Choroid plexus epithelial cell (primary cell): ENCODE data around the gene CSPG4.
"Not testable (repeated sequence)": the region's sequence is repeated elsewhere in the genome, so short reads cannot be mapped to it uniquely, and the experiment has no call there.

Experiments used
- DNase-seq: peaks from one replicate; pipeline ENCODE4 v3.0.0-alpha.2; 2010; ENCODE audit warnings: low read depth
- H3K4me3 ChIP-seq: 2 replicates; pipeline ENCODE4 v1.5.1; 2011; ENCODE audit warnings: low read depth, mild to moderate bottlenecking, control low read depth, low read length, moderate library complexity
- TF ChIP-seq, protein P1 (sequence below): conservative IDR thresholded peaks from 2 replicates; pipeline ENCODE4 v1.5.1; 2011; ENCODE audit warnings: low read depth, mild to moderate bottlenecking, control low read depth, inconsistent platforms, low read length, moderate library complexity

CSPG4 gene

DNA sequence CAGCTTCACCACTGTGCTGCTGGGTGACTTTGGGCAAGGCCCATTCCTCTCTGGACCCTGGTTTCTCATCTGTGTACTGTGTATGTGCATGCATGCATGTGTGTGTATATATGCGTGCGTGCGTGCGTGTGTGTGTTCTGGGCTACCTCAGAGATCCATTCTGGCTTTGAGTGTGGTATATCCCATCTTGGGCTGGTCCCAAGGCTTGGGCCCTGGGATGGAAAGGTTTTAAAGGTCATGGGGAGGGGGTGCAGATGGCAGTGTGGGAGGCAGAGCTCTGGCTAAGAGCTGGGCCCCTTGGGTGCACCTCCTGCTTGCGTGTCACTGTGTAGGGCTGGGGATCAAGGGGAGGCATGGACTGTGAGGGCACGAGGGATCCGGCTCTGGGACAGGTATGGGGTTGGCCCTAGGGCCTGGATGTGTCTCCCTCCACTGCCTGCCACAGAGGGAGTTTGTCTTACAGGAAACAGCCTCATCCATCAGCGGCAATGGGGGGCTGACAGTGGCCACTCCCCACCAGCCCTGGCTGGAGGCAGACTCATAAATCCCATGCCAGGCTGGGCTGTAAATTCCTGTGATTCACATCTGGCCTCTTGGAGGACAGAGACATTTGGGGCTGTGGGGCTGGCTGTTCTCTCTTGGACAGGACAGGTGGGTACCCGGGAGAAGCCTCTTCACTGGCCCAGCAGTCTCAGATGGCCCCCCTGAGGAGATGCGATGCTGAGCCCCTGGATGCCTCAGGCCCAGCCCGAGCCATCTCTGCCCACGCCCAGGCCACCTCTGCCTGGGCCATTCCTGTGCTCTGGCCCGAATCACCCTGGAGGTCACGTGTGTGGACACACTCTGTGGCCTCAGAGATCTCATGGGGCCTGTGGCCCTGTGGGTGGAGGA is 21.4 kb upstream of the CSPG4 start:
- no peak for DNase-seq
- TF ChIP-seq, protein P1, sequence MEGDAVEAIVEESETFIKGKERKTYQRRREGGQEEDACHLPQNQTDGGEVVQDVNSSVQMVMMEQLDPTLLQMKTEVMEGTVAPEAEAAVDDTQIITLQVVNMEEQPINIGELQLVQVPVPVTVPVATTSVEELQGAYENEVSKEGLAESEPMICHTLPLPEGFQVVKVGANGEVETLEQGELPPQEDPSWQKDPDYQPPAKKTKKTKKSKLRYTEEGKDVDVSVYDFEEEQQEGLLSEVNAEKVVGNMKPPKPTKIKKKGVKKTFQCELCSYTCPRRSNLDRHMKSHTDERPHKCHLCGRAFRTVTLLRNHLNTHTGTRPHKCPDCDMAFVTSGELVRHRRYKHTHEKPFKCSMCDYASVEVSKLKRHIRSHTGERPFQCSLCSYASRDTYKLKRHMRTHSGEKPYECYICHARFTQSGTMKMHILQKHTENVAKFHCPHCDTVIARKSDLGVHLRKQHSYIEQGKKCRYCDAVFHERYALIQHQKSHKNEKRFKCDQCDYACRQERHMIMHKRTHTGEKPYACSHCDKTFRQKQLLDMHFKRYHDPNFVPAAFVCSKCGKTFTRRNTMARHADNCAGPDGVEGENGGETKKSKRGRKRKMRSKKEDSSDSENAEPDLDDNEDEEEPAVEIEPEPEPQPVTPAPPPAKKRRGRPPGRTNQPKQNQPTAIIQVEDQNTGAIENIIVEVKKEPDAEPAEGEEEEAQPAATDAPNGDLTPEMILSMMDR = no peak

DNA sequence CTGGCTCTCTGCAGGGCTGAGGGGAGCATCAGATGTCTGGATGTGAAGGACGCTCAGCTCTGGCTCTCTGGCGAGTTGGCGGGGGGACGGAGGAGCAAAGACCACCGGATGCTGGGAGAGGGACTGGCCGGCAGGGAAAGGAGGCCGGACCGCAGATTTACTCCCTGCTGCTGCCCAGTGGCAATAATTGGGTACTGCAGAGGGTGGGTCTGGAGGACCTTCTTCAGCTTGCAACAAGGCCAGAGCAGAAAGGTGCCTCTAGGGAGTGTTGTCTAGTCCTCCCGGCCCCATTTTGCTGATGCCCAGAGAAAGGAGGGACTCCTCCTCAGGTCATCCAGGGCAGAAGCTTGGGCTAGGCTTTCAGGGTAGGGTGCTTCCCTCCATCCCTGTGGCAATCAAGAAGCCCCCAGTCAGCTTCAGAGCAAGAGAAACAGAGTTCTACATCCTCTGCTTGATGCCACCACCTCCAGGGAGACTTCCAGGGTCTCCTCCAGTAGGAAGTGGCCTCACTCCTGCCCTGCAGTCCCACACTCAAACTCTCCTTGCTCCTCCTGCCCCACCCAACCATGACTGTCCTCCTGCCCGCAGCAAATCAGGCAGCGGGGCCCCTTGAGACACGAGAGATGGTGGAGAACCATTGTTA is 20.3 kb upstream of the CSPG4 start:
- peak; percentile 84 for DNase-seq
- TF ChIP-seq, protein P1 = peak; percentile 83
- H3K4me3 ChIP-seq = peak overlapping the region; percentile 24

More for the DNA sequence above, 21.4 kb upstream of the CSPG4 start:
- H3K4me3 ChIP-seq = no peak overlapping the region

DNA sequence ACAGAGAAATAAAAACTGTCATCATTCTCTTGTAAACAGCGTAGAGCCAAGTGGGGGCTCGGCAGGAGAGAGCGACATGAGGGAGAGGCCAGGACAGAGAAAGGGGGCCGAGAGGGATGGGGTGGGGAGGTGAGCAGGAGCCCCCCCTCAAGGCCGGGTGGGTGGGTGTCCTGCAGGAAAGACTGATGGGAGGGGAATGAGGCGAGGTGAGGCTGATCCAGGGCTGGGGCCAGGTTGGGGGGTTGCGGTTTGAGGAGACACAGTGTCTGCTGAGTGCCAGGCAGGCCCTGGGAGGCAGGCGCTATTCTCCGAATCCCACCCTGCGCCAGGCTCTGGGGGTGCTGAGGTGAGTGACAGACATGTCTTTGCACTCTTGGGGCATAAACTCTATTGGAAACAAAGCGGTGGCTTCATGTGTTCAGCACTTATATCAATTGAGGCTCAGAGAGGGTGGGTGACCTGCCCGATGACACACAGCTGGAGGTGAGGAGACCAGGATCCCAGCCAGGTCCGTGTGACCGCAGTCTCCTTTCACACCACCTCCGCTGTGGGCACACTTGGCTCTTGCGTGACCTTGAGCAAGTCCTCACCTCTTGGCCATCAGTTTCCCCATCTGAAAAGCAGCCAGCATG is 19.6 kb upstream of the CSPG4 start:
- DNase-seq = no peak
- H3K4me3 ChIP-seq = peak overlapping the region; percentile 24
- TF ChIP-seq, protein P1 = no peak

DNA sequence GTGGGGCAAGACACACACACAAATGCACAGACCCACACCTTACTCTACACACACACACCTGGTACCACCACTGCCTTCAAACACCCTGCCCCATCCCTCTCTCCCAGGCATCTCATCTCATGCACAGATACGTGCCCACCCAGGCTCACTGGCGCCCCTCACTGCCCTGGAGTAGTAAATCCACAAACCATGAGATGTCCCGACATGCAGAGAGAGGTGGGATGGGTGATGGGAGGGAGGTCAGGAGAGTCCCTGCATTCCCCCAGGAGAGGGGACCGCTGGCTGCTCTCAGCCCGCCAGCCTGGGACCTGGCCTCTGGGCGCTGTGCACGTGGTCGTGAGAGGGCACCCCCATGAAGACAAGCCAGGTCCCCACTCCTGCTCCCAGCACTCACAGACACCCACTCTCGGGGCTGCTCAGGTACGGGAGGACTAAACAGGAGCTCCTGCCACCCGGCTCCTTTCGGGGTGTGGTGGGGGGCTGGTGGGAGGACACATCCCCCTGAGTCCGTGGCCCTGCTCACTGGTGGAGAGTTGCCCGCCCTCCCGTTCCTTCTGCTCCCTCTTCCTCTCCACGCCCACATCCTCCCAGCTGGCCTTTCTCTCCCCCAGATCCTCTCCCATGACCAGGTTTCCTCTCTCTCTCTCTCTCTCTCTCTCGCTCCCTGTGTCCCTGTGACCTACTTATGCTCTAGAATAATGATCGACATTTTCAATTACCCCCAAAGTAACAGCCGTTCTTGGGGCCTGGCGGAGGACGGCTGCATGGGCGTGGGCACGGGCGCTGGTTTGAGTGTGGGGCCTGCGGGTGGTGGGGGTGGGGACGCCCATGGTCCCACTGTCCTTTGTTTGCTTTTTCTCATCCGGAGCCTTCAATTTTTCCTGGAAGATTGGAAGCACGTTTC is 18.9 kb upstream of the CSPG4 start:
- DNase-seq = peak; percentile 63
- TF ChIP-seq, protein P1 = peak; percentile 37
- peak overlapping the region; percentile 41 for H3K4me3 ChIP-seq

DNA sequence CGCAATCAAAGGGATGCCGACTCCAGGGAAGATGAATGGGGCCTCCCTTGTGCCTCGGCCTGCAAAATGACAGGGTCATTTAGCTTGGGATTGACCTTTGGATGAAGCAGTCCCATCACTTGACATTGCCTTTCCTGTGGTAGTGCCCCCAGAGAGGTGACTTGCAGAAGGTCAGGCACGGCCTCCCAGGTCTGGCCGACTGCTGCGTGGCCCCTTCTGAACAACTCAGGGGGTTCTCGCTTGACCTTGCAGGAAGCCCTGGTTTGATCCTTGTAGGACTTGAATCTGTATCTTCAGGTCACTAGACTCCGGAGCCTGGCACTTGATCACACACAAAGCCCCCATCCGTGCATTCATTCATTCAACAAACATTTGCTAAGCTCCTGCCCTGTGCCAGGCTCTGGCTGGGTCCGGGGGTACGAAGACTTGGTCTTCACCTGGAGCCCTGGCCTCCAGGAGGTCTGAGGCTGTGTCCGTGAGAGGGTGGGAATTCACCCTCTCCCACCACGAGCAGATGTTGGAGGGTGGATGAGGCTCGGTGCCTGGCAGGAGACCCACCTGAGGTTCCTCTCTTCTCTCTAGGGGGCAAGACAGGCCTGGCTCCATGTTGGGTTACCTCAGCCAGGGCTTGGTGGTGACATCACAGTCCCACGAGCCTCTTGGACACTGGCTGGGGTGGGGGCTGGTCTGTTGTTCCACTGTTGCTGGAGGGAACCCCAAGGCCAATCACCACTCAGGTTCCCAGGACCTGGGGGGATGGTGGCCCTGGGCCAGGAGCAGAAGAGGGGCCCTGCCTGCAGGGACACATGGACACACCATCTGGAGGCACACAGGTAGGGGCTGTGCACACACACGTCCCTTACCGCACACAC is 18.0 kb upstream of the CSPG4 start:
- not testable (repeated sequence) for H3K4me3 ChIP-seq

DNA sequence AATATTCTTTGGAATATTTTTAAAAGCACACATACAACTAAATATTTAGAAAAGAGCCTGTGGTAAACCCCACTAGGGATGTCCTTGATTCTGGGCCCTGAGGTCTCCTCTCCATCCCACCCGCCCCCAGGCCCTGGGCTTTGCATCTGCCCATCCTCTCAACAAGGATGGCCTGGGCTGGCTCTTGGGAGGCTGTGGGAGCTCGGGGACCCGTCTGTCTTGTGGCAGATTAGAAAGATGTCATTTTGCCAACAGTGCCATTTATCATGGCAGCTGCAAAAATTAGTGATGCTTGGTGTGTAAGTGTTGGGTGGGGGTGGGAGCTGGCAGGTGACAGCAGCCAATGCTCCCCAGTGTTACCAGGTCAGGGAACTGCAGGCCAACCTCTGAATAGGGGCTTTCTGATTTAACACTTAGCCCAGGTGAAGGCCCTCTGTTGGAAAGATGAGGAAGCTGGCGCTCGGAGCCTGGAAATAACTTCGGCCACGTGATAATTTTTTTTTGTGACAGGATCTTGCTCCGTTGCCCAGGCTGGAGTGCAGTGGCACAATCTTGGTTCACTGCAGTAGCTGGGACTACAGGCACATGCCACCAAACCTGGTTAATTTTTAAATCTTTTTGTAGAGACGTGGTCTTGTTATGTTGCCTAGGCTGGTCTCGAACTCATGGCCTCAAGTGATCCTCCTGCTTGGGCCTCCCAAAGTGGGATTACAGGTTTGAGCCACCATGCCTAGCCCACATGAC is 16.9 kb upstream of the CSPG4 start:
- H3K4me3 ChIP-seq = no peak overlapping the region
- TF ChIP-seq, protein P1 = no peak
- no peak for DNase-seq

More for the DNA sequence above, 18.0 kb upstream of the CSPG4 start:
- DNase-seq = not testable (repeated sequence)
